DOHH2 (cell line): ENCODE results near the gene RRAS2.

Experiments
- H3F3A ChIP-seq: fragments of 200-600 bp; sonication (generic), shearing (Covaris generic); 2 replicates; pipeline ENCODE4 v1.6.0; 2016; ENCODE audit warnings: antibody characterized with exemption, mild to moderate bottlenecking; ENCODE audit not compliant: control insufficient read depth, insufficient read depth
- H3K27ac ChIP-seq: fragments of 200-600 bp; sonication (generic); 2 replicates; pipeline ENCODE4 v1.5.1; 2014; ENCODE audit warnings: low read depth, mild to moderate bottlenecking, low read length, moderate library complexity
- H3K27me3 ChIP-seq: fragments of 200-600 bp; sonication (generic); 2 replicates; pipeline ENCODE4 v1.6.1; 2014; ENCODE audit warnings: mild to moderate bottlenecking, low read length, mixed read lengths; ENCODE audit not compliant: control insufficient read depth
- H3K36me3 ChIP-seq: fragments of 200-600 bp; sonication (generic); 2 replicates; pipeline ENCODE4 v1.6.1; 2014; ENCODE audit warnings: mild to moderate bottlenecking, low read length, moderate library complexity, mixed read lengths; ENCODE audit not compliant: control insufficient read depth
- H3K4me1 ChIP-seq: fragments of 200-600 bp; sonication (generic); 2 replicates; pipeline ENCODE4 v1.6.1; 2014; ENCODE audit warnings: mild to moderate bottlenecking, low read length, mixed read lengths; ENCODE audit not compliant: control insufficient read depth
- H3K4me2 ChIP-seq: fragments of 200-600 bp; sonication (generic); 2 replicates; pipeline ENCODE4 v1.6.0; 2014; ENCODE audit warnings: mild to moderate bottlenecking, low read length, moderate library complexity
- H3K4me3 ChIP-seq: fragments of 200-600 bp; sonication (generic); 2 replicates; pipeline ENCODE4 v1.5.1; 2014; ENCODE audit warnings: mild to moderate bottlenecking, low read length, mixed read lengths
- H3K79me2 ChIP-seq: fragments of 200-600 bp; sonication (generic); 2 replicates; pipeline ENCODE4 v1.6.1; 2014; ENCODE audit warnings: mild to moderate bottlenecking, low read length, mixed read lengths; ENCODE audit not compliant: control insufficient read depth
- H3K9me2 ChIP-seq: fragments of 200-600 bp; sonication (generic); replicated peaks from 2 replicates; pipeline ENCODE4 v1.6.1; 2014; ENCODE audit warnings: mild to moderate bottlenecking, low read length, mixed read lengths; ENCODE audit not compliant: control insufficient read depth
- H3K9me3 ChIP-seq: fragments of 200-600 bp; sonication (generic); 2 replicates; pipeline ENCODE4 v1.6.1; 2014; ENCODE audit warnings: antibody characterized with exemption, low read length, mixed read lengths; ENCODE audit not compliant: control insufficient read depth, insufficient read depth
- H4K20me1 ChIP-seq: fragments of 200-600 bp; sonication (generic); 2 replicates; pipeline ENCODE4 v1.6.0; 2014; ENCODE audit warnings: low read depth, mild to moderate bottlenecking, antibody characterized with exemption, low read length, moderate library complexity; ENCODE audit not compliant: control insufficient read depth, insufficient read depth
- CTCF ChIP-seq: fragments of 200-600 bp; sonication (generic); IDR thresholded peaks from one replicate; pipeline ENCODE4 v1.5.1; 2014; ENCODE audit warnings: antibody characterized with exemption, mild to moderate bottlenecking, low read depth, low read length; ENCODE audit not compliant: poor library complexity, severe bottlenecking
- EZH2phosphoT487 ChIP-seq: fragments of 200-600 bp; sonication (generic); IDR thresholded peaks from 2 replicates; pipeline ENCODE4 v1.6.1; 2017; ENCODE audit warnings: borderline replicate concordance, mild to moderate bottlenecking, antibody characterized with exemption, low read length, moderate library complexity, mixed read lengths

RRAS2 gene

GRCh38 chr11:14240221-14240620 is 118.8 kb downstream of the RRAS2 start:
- Histone ChIP-seq H3K4me1 (peaks cover 8% of the 10 kb centered on the region), H3K27me3 (peaks cover 7% of the 10 kb centered on the region; the same call in 1 of the 2 replicates), H3K4me2 (no peak overlapping the region), H3K36me3 (no peaks in the 10 kb centered on the region), H3K9me2 (no peaks in the 10 kb centered on the region), H3K4me3 (no peak overlapping the region), H3F3A (no peaks in the 10 kb centered on the region), H3K79me2 (no peaks in the 10 kb centered on the region), H3K9me3 (no peaks in the 10 kb centered on the region), H3K27ac (no peak overlapping the region), H4K20me1 (no peaks in the 10 kb centered on the region)
- TF ChIP-seq EZH2phosphoT487 = no peak
- TF ChIP-seq CTCF = no peak

- Histone ChIP-seq H3K27ac (no peak overlapping the region), H3K9me3 (no peaks in the 10 kb centered on the region), H3K27me3 (peaks cover 7% of the 10 kb centered on the region; the same call in 1 of the 2 replicates), H3K4me1 (peaks cover 8% of the 10 kb centered on the region), H3K4me3 (no peak overlapping the region), H3K36me3 (no peaks in the 10 kb centered on the region), H4K20me1 (no peaks in the 10 kb centered on the region), H3K9me2 (no peaks in the 10 kb centered on the region), H3K4me2 (peak overlapping the region; percentile 9; the same call in 1 of the 2 replicates), H3K79me2 (no peaks in the 10 kb centered on the region), H3F3A (no peaks in the 10 kb centered on the region)
- no peak for TF ChIP-seq CTCF
- TF ChIP-seq EZH2phosphoT487 = no peak
Measured at GRCh38 chr11:14237444-14237961, 121.5 kb downstream of the RRAS2 start.

GRCh38 chr11:14235701-14236100 is 123.3 kb downstream of the RRAS2 start:
- H3K79me2 ChIP-seq = no peaks in the 10 kb centered on the region
- no peak overlapping the region for H3K27ac ChIP-seq
- H3K27me3 ChIP-seq = peaks cover 7% of the 10 kb centered on the region; the same call in 1 of the 2 replicates
- TF ChIP-seq EZH2phosphoT487 = no peak
- TF ChIP-seq CTCF = no peak
- H3K9me3 ChIP-seq = no peaks in the 10 kb centered on the region
- H3K4me2 ChIP-seq = no peak overlapping the region
- H3F3A ChIP-seq = no peaks in the 10 kb centered on the region
- peaks cover 8% of the 10 kb centered on the region for H3K4me1 ChIP-seq
- no peaks in the 10 kb centered on the region for H3K9me2 ChIP-seq
- no peak overlapping the region for H3K4me3 ChIP-seq
- H4K20me1 ChIP-seq = no peaks in the 10 kb centered on the region
- no peaks in the 10 kb centered on the region for H3K36me3 ChIP-seq
